C4-2B (cell line): ENCODE measurements around the gene GRK5.

Source experiments
- ZFX ChIP-seq: fragments of 450-650 bp; IDR thresholded peaks from 2 replicates; pipeline ENCODE4 v1.6.1; 2017
- TF ChIP-seq, protein P1 (sequence below): fragments of 450-650 bp; conservative IDR thresholded peaks from 2 replicates; pipeline ENCODE4 v1.5.1; 2017; ENCODE audit warnings: mild to moderate bottlenecking

GRCh38 chr10:119441151-119441821 lies 233.9 kb downstream of the GRK5 start:
- TF ChIP-seq, protein P1, sequence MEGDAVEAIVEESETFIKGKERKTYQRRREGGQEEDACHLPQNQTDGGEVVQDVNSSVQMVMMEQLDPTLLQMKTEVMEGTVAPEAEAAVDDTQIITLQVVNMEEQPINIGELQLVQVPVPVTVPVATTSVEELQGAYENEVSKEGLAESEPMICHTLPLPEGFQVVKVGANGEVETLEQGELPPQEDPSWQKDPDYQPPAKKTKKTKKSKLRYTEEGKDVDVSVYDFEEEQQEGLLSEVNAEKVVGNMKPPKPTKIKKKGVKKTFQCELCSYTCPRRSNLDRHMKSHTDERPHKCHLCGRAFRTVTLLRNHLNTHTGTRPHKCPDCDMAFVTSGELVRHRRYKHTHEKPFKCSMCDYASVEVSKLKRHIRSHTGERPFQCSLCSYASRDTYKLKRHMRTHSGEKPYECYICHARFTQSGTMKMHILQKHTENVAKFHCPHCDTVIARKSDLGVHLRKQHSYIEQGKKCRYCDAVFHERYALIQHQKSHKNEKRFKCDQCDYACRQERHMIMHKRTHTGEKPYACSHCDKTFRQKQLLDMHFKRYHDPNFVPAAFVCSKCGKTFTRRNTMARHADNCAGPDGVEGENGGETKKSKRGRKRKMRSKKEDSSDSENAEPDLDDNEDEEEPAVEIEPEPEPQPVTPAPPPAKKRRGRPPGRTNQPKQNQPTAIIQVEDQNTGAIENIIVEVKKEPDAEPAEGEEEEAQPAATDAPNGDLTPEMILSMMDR: no peak
- TF ChIP-seq ZFX: no peak
